Amygdala (tissue), 56 donors: ENCODE measurements around the gene ATXN7L2.
"Not testable (repeated sequence)": the region's sequence is repeated elsewhere in the genome, so short reads cannot be mapped to it uniquely, and the experiment has no call there.

Source experiments
- DNase-seq, 56 donors: peaks; one replicate each; lab custom pipeline; 2025; lab: John Stamatoyannopoulos, UW

The ATXN7L2 gene, protein sequence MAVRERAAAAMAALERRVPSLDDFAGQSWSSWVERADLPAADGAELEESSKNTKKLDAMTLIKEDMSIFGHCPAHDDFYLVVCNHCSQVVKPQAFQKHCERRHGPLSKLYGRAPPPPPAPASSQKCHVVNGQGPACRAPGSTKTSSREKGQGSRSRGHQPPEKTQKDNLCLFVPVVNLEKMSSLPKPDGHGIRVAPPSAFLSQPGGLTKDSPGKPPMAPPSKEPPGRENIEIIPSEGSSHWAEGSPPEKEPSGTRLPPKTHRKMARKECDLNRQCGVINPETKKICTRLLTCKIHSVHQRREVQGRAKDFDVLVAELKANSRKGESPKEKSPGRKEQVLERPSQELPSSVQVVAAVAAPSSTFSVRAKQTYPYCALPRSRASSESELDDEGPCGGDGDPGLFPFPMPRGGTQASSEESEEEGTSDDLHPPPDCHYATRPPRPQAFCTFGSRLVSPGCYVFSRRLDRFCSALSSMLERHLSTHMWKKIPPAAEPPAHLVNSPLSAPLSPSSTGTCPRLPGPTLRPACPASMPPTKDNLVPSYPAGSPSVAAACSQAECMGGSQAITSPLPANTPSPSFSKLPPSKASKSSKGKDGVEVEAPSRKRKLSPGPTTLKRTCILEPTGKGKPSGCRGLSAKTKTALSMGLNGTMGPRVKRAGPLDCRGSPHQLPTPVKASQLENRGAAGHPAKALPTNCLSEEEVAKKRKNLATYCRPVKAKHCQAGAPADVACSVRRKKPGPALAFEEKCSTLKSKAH

DNA sequence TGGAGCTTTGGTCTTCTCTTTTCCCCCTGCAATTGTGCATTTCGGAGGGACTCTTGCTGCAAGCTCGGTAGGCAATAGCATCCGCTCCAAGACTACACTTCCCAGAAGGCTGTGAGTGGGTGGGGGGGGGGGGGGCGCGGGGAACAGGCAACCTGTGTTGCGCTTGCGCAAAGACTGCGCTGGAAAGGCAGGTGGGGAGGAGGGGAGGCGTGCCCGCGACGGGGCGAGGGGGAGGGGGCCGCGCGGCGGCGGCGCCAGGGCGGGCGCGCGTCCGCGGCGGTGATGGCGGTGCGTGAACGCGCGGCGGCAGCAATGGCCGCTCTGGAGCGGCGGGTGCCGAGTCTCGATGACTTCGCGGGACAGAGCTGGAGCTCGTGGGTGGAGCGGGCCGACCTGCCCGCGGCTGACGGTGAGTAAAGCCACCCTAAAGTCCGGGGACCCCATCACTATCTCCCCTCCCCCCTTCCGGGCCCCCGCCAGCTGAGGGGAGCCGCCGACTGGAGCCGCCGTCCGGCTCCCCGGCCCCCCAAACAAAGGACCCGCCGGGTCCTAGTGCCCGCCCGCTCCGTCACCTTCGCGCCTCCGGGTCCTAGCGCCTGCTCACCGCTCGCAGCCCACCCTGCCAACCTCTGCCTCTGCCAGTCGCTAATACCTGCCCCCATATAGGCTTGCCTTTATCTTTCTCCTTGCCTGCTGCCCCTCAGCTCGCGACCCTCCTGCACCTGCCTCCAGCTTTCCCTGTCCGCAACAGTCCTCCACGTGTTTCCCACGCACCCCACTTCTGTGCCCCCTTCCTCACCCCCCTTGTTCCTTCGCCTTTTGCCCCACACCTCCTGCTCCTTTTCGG, at the start of gene ATXN7L2:
Gene ATXN7L2 (plus strand): TSS at position 234 of the 847 bp plus-strand sequence. CDS start 49 bp downstream, at position 283.
- DNase-seq: peak; percentile 52 to 97 (median 91)

DNA sequence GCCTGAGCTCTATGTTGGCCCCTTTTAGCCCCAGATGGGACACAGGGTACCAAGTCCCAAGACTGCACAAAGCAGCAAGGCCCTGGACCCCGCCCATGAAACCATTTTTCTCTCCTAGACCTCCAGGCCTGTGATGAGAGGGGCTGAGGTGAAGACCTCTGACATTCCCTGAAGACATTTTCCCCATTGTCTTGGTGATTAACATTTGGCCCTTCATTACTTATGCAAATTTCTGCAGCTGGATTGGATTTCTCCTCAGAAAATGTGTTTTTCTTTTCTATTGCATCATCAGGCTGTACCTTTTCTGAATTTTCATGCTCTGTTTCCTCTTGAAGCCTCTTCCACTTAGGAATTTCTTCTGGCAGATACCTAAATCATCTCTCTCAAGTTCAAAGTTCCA, 49.2 kb upstream of the ATXN7L2 start:
- DNase-seq: no peak

DNA sequence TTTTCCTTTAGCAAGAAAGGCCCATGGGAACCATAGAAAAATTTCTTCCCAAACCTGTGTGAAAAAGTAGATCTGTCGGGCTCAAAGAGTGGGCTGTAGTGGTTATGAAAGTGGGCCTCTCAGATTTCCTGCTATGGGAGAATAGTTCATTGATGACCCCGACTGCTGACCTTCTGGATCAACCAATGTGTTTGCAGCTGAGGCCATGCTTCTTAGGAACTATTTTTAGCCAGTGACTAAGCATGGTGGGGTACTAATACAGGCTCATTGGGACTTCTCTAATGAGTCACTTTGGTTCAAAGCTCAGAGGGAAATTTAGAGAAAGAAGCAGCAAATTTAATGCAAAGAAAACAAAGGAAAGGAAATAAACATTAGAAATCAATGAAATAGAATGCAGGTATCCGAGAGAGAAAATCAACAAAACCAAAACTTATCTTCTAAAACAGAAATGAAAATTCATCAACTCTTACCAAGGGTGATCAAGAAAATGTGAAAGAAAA, 44.9 kb upstream of the ATXN7L2 start:
- no peak for DNase-seq

DNA sequence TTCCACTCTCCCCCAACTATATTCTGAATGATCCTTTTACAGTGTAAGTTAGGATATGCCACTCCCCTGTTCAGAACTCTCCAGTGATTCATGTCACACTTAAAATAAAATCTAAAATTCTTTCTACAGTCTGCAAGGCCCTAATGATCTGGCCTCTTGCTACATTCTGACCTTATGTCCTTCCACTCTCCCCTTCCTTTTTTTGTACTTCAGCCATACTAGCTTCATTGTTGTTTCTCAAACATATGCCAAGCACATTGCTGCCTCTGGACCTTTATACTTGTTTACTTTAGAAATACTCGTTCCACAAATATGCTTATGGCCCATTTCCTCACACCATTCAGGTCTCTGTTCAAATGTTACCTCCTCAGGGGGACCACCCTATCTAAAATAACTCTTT, 42.6 kb upstream of the ATXN7L2 start:
- DNase-seq: no peak

DNA sequence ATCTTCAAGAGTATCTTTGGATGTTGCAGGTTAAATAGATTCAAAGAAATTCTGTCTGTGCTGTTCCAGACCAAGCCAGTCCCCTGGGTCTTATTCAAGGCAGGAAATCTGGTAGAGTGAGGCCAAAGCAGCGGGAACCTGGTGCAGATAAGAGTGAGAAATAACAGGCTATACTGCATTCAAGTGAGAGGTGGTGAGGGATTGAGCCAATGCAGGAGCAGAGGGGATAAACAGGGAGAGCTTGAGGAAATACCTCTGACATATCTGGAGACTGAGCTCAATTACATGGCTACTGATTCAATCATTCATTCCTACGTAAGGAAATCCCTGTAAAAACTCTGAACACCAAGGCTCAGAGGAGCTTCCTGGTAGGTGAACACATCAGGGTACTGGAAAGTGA, 40.2 kb upstream of the ATXN7L2 start:
- DNase-seq: no peak

DNA sequence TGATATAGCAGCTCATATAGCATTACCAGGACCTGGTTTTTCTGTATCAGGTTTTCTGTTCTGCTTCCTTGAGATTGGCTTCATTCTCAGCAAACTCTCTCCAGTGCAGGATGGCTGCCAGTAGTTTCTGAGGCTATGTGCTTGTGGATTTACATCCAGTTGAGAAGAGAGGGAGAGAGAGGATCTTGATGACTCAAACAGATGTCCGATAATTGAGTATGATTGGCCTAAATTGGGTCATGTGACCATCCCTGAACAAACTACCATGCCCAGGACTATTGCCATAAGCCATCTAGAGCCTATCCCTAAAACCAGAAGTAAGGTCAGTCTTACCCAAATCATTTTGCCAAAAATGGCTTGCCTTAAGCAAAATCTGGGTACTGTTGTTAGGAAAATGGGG, 39.4 kb upstream of the ATXN7L2 start:
- DNase-seq: no peak

DNA sequence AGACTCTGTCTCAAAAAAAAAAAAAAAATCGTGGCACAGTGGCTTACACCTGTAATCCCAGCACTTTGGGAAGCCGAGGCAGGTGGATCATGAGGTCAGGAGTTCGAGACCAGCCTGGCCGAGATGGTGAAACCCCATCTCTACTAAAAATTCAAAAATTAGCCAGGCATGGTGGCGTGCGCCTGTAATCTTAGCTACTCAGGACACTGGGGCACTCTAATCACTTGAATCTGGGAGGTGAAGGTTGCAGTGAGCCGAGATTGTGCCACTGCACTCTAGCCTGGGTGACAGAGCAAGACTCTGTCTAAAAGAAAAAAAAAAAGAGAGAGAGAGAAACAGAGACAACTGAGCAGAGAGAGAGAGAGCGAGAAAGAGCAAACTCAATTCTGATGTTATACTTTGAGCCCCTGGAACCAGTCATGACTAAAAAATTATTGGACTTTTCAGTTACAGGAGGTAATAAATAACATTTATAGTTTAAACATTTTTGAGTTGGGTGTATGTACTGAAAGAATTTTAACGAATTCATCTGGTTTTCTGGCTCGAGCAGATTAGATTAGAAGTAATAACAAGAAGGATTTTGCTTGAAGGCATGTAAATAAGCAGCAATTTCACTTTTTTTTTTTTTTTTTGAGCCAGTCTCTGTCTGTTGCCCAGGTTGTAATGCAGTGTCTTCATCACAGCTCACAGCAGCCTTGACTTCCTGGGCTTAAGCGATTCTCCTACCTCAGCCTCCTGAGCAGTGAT, 37.6 kb upstream of the ATXN7L2 start:
- not testable (repeated sequence) for DNase-seq

DNA sequence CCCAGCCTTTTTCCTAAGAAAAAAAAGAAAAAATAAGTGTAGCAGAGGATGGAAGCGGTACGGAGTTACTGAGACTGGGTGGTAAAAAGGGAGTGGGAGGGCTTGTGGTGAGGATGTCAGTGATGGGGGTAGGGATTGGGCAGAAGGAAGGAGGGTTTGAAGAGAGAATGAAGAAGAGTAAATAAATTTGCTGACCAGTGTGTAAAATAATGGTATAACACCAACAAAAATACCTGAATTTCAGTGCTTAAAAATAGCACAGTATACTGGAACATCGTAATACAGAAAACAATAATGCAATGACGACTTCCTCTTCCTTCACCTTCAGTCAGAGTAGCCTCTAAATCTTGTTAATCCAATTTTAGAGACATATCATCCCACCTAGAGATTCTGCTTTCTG, 36.2 kb upstream of the ATXN7L2 start:
- DNase-seq: no peak

DNA sequence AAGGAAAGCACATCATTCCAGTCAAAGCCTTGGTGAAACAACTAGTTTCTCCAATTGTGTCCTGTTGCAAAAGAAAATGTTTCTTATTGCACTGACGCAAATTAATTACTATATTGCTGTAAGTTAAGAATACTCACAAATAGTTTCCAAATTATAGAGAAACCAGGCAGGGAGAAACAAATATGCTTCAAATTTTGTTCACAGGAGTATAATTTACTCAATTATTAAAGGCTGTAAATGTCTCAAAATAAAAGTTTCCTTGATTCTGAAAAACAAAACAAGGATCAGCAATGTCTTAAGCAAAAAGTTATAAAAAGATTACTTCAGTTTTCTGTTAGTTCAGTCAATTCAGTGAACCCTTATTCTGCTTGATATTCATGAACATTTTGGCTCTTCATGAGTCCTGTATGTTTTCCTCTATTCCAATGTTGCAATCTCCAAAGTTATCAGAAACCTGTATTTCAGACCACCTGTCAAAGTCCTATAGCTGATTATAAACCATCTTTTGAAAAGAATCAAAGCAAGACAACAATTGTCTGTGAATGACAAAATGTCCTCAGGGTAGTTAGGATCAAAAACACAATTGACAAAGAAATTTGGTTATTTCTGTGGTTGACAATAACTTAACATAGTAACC, 29.1 kb upstream of the ATXN7L2 start:
- no peak for DNase-seq

DNA sequence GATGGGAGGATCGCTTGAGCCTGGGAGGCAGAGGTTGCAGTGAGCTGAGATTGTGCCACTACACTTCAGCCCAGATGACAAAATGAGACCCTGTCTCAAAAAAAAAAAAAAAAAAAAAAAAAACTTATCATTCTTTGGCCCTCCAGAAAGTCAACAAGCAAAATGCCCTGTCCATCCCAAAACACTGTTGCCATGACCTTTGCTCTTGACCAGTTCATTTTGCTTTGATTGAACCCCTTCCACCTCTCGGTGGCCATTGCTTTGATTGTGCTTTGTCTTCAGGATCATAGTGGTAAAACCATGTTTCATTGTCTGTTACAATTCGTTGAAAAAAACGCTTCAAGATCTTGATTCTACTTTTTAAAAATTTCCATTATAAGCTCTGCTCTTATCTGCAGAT, 25.9 kb upstream of the ATXN7L2 start:
- no peak for DNase-seq

DNA sequence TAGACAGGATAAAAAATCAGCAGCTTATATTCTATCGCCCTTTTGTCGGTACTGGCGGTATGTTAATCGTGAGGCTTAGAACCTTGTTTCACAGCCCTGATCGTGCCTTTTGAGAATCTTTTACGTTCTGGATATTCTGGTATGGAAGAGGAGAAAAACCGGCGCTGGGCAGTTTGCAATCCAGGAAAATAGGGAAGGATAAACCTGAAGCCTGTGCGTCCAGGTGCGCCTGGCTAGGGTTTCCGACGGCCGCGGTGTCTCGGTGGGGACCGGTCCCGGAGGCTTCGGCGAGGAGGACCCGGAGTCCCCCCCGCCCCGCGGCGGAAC, 17.6 kb upstream of the ATXN7L2 start:
- no peak for DNase-seq

DNA sequence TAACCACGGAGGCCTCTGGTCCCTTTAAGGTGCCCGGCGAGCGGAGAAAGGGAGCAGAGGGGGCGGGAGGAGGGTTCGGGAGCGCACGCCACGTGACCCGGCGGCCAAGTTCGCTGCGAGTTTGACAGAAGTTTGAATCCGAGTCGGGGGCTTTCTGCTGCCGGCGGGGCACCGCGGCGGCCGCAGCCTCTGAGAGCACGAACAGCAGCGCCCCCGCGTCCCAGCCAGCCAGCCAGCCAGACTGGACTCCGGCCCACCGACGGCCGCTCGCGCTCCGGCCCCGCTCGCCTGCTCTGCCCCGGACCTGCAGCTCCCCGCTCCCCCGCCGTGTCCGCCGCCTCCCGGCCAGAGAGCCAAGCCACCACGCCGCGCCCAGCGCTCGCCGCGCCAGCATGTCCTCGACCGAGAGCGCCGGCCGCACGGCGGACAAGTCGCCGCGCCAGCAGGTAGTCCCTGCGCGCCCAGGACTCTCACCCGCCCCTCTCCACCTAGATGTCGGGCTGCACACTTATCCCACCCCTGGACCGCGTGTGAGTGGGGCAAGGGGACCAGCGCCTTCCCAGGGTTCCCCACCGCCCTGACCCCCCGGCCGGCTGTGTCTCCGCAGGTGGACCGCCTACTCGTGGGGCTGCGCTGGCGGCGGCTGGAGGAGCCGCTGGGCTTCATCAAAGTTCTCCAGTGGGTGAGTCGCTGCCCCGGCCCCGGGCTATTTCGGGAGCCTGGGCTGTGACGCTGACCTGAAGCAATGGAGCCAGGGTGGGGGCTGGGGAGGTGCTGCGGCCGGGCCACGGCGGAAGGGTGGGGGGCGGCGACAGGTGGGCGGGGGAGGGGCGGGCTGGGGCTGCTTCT, 17.0 kb upstream of the ATXN7L2 start, which contains the start of gene SYPL2:
Gene SYPL2 (plus strand): TSS at position 95 of the 849 bp plus-strand sequence. CDS start 298 bp downstream, at position 393.
- DNase-seq: peak in 13 of 56 donors; percentile 10 to 48 (median 34)

DNA sequence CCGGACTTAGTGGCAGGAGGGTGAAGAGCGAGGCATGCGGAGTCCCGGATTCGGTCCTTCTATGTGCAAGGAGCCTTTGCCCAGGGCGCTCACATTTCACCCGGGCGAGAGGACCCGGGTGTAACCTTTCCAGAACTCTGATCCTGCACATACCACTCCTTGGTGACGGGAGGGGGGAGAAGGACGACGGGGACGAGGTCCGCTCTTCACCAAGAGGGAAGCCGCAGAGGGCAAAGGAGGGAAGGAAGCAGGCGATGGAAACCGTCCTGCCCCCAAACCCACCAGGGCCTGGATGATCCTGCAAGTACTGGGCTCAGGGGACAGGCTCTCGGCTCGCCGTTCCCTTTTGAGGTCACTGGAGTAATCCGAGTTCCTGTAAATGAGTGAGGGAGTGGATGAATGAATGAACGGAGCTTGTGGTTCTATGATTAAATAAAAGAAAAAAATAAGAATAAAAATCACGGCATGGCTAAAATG, 16.4 kb upstream of the ATXN7L2 start:
- no peak for DNase-seq

DNA sequence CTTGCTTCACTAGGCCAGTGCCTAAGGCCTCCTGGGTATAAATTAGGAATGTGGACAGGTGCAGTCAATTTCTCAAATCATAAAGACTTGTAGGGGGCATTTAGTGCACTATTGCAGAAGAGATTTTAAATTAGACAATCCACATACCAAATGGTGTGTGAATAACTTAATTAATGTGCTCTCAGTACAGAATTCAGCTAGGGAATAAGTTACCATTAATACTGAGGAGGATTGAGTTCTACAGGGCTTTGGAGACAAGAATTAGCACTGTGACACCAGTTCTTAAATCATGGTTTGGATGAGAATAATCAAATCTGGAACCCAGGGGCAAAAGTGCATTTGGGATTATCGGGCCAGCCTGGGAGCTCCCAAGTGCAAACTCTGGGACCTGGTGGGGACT, 15.6 kb upstream of the ATXN7L2 start:
- no peak for DNase-seq

DNA sequence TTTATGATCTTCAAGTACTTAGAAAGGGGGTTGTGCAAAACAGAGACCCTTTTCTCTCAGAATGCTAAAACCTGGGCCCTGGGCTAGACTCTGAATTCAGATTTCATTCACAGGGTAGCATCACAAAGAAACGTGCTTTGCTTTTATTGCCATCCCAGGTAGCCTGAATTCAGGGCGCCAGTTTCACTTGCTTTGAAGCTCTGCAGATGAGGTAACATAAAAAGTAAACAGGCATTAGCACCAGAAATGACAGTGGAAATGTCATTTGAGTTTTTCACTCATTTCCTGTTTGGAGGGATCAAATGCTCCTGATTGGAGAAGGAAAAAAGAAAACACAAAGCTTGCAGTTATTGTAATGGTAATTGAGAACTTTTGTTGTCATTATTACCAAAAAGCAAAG, 14.8 kb upstream of the ATXN7L2 start:
- no peak for DNase-seq

DNA sequence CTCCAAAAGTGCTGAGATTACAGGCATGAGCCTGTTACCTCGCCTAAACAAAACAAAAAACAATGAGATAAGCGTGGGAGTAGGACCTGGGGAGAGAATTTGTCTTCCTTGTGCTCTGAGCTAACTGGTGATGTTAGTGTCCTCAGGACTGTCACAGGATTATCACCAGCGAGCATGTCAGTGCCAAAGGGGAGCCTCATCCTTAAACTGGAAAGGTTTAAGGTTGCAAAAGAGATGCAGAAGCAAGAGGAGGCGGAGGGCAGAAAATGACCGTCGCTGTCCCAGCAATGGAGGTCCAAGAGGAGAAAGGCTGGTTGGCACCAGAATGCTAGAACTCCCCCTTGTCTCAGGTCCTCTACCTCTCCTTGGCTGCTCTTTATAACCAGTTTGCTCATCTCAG, 13.5 kb upstream of the ATXN7L2 start:
- no peak for DNase-seq

DNA sequence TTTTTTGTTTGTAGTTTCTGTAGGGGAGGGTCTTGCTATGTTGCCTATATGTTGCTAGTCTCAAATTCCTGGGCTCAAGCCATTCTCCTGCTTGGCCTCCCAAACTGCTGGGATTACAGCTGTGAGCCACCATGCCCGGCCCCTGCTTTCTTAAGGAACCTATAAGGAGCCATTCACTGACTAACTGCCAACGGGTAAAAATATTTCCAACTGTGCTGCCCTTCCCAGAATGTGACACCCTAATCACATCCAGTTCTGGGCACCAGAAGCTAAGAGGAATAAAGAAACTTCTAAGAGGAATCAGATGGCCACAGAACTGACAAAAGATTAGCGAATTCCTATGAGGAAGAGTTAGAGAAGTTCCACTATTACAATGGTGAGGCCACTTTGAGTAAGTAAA, 10.9 kb upstream of the ATXN7L2 start:
- DNase-seq: no peak

DNA sequence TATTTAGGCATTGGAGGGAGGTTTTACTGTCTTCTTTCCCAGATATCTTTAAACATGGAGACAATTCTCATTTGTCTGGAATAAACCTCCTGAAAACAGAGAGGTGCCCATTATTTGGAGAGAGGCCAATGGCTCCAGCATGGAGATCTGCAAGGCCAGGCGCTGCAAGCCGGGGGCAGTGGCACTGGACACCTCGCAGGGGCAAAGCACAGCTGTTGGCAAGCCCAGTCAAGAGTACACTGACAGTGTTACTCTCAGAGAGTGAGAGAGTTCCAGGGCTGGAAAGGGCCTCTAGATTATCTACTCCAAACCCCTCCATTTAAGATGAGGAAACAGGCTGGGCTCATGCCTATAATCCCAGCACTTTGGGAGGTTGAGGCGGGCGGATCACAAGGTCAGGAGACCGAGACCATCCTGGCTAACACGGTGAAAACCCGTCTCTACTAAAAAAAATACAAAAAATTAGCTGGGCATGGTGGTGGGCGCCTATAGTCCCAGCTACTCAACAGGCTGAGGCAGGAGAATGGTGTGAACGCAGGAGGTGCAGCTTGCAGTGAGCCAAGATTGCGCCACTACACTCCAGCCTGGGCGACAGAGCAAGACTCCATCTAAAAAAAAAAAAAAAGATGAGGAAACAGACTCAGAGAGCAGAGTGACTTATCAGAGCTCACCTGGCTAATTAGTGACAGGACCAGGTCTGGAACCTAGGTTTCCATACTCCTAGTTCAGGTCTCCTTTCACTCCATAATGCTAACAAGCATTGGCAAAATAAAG, 10.2 kb upstream of the ATXN7L2 start:
- not testable (repeated sequence) for DNase-seq
